ENCODE measurements around the gene CBLC.

DNA sequence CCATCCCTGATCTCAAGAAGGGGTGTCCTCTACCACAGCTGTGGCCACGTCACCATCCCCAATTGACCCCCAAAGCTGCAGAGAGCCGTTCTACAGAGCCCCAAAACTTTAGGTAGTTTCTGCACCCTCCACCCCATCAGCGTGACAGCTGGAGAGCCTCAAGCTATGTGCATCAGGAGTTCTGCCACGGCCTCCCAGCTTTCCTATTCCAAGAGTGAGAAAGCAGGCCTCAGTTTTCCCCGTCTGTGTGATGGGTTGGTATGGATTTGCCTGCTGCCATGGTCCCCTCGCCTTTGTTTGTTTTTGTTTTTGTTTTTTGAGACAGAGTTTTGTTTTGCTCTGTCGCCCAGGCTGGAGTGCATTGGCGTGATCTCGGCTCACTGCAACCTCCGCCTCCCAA lies 27.7 kb upstream of the CBLC start:
- TF ChIP-seq, protein P1, sequence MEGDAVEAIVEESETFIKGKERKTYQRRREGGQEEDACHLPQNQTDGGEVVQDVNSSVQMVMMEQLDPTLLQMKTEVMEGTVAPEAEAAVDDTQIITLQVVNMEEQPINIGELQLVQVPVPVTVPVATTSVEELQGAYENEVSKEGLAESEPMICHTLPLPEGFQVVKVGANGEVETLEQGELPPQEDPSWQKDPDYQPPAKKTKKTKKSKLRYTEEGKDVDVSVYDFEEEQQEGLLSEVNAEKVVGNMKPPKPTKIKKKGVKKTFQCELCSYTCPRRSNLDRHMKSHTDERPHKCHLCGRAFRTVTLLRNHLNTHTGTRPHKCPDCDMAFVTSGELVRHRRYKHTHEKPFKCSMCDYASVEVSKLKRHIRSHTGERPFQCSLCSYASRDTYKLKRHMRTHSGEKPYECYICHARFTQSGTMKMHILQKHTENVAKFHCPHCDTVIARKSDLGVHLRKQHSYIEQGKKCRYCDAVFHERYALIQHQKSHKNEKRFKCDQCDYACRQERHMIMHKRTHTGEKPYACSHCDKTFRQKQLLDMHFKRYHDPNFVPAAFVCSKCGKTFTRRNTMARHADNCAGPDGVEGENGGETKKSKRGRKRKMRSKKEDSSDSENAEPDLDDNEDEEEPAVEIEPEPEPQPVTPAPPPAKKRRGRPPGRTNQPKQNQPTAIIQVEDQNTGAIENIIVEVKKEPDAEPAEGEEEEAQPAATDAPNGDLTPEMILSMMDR (IDR thresholded peaks at IDR 0.05; ENCODE audit: insufficient read depth, low read length, poor library complexity, severe bottlenecking) = no peak
- TF ChIP-seq EZH2phosphoT487 (conservative IDR thresholded peaks at IDR 0.05; ENCODE audit: low read length) = no peak

All from SU-DHL-6 (cell line).